Heart left ventricle (tissue), 13 donors: Measurements from ENCODE around the gene CCDC85C.

ENCODE experiments used
- CTCF ChIP-seq, 12 donors: fragments of 200-600 bp; sonication (generic) in 4 of 12; IDR thresholded peaks; one replicate each; pipeline versions ENCODE4 v1.5.0 to v1.8.0; 2018 to 2022; ENCODE audit warnings: antibody characterized with exemption in 12 of 12, mild to moderate bottlenecking in 5 of 12
- POLR2A ChIP-seq, 2 donors: fragments of 450-650 bp; IDR thresholded peaks; one replicate each; pipeline ENCODE4 v1.6.1; 2017; ENCODE audit warnings: antibody characterized with exemption in 2 of 2, mild to moderate bottlenecking in 2 of 2, moderate library complexity in 2 of 2
- donor health status: ischemic (EF 13 %, LVEDD 7.1; RV severe dilation, severe dysfunction).
- donor health status: DM: no; HTN: yes; CAD: no.
- donor health status: DM: no; HTN: no; CAD: no.
- donor health status: ischemic (EF 25% LVEDD 6.9; RV normal size, moderate dysfunction).
- donor health status: ischemic (EF 25% LVEDD 5.7; RV mildly dilated, moderate dysfunction).
- donor health status: ischemic (EF 35%, LVEDD 5.7; RV mildly dilated, moderate dysfunction).
- donor health status: nonischemic (EF 11% LVEDD 7.7; RV severe dilation, severe dysfunction).
- donor health status: DM: yes; HTN: yes; CAD: no.
- donor health status: PGD.
- donor health status: ischemic (EF 29% LVEDD 5.4; RV normal size, mild dysfunction).
- donor health status: nonischemic (EF 23%, LVEDD 6.1; RV moderate dilation, normal function).

GRCh38 chr14:99606359-99606758 is 2.4 kb upstream of the CCDC85C start:
- no peak for TF ChIP-seq CTCF (IDR thresholded peaks at IDR 0.05)
- no peak for TF ChIP-seq POLR2A (IDR thresholded peaks at IDR 0.05)
